MM.1S (cell line): ENCODE data around the gene ZNF101.

ENCODE experiments used
- CTCF ChIP-seq: fragments of 300-600 bp; sonication (generic); IDR thresholded peaks from 2 replicates; pipeline ENCODE4 v1.5.1; 2016; ENCODE audit warnings: antibody characterized with exemption, low read length, mixed read lengths
- EZH2 ChIP-seq: fragments of 300-600 bp; sonication (generic); optimal IDR thresholded peaks from 2 replicates; pipeline ENCODE3; 2017; ENCODE audit warnings: low read depth, mild to moderate bottlenecking, antibody characterized with exemption, low read length, mixed read lengths

GRCh38 chr19:19721896-19722295, 53.3 kb downstream of the ZNF101 start:
- no peak for TF ChIP-seq CTCF
- no peak for TF ChIP-seq EZH2
